SK-N-SH (cell line): ENCODE measurements around the gene EIF2B4. TPM values are rescaled to one million over a fixed set of nuclear protein-coding genes. Genes with fewer than 3 reads are reported as not detected.

ENCODE experiments used
- CTCF ChIA-PET: fragments of 300-600, 350-600 bp; formaldehyde crosslinking; extraction: SDS; loops from one replicate; lab custom pipeline; 2021; lab: Yijun Ruan, JAX
- POLR2A ChIA-PET: fragments of 350-600 bp; sonication (Branson Sonifier 250); formaldehyde crosslinking; extraction: SDS; loops from one replicate; lab custom pipeline; 2020; ENCODE audit warnings: antibody characterized with exemption, inconsistent platforms; lab: Yijun Ruan, JAX
- DNase-seq: peaks from one replicate; pipeline ENCODE4 v3.0.0; 2012
- H2AFZ ChIP-seq: fragments of 200-600 bp; sonication (generic); 2 replicates; pipeline ENCODE4 v1.8.1; 2016; ENCODE audit warnings: antibody characterized with exemption, mild to moderate bottlenecking, low read depth
- H3F3A ChIP-seq: fragments of 200-600 bp; sonication (generic); replicated peaks from 2 replicates; pipeline ENCODE3; 2016; ENCODE audit warnings: antibody characterized with exemption, mild to moderate bottlenecking; ENCODE audit not compliant: insufficient read depth
- H3K27ac ChIP-seq, 2 experiments: fragments of 200-500 bp in 1 of 2; fragments of 200-600 bp in 1 of 2; sonication (Bioruptor generic) in 1 of 2; sonication (generic), shearing (Covaris generic) in 1 of 2; 2 replicates each; pipeline versions ENCODE4 v1.5.1 to v1.6.1; 2014 to 2016; ENCODE audit warnings: low read depth in 2 of 2, inconsistent platforms in 1 of 2, low read length in 1 of 2, mild to moderate bottlenecking in 1 of 2, mixed read lengths in 1 of 2
- H3K27me3 ChIP-seq: fragments of 200-600 bp; sonication (generic), shearing (Covaris generic); 2 replicates; pipeline ENCODE4 v1.6.1; 2016; ENCODE audit warnings: mixed run types; ENCODE audit not compliant: insufficient read depth
- H3K36me3 ChIP-seq, 2 experiments: fragments of 200-500 bp in 1 of 2; fragments of 200-600 bp in 1 of 2; sonication (Bioruptor generic) in 1 of 2; sonication (generic) in 1 of 2; replicated peaks in 1 of 2; 2 replicates each; pipeline versions ENCODE3 to v1.5.1; 2014 to 2016; ENCODE audit warnings: low read length in 1 of 2, mild to moderate bottlenecking in 1 of 2; ENCODE audit not compliant: insufficient read depth in 2 of 2, control insufficient read depth in 1 of 2
- H3K4me1 ChIP-seq, 2 experiments: fragments of 200-500 bp in 1 of 2; fragments of 200-600 bp in 1 of 2; sonication (Bioruptor generic) in 1 of 2; sonication (generic), shearing (Covaris generic) in 1 of 2; 2 replicates each; pipeline versions ENCODE4 v1.5.1 to v1.6.1; 2014 to 2016; ENCODE audit warnings: low read depth in 1 of 2, low read length in 1 of 2, mixed run types in 1 of 2; ENCODE audit not compliant: insufficient read depth in 2 of 2, control insufficient read depth in 1 of 2
- H3K4me2 ChIP-seq: fragments of 200-600 bp; sonication (generic), shearing (Covaris generic); 2 replicates; pipeline ENCODE4 v1.6.1; 2017; ENCODE audit warnings: mixed run types
- H3K4me3 ChIP-seq, 2 experiments: fragments of 200-500 bp in 1 of 2; fragments of 200-600 bp in 1 of 2; sonication (Bioruptor generic) in 1 of 2; sonication (generic), shearing (Covaris generic) in 1 of 2; 2 replicates each; pipeline versions ENCODE4 v1.5.1 to v1.8.1; 2014 to 2016; ENCODE audit warnings: low read depth in 2 of 2, inconsistent platforms in 1 of 2, low read length in 1 of 2, mild to moderate bottlenecking in 1 of 2, mixed read lengths in 1 of 2, moderate library complexity in 1 of 2
- H3K79me2 ChIP-seq: fragments of 200-600 bp; sonication (generic); 2 replicates; pipeline ENCODE4 v1.8.1; 2017; ENCODE audit warnings: mild to moderate bottlenecking; ENCODE audit not compliant: insufficient read depth
- H3K9ac ChIP-seq: fragments of 200-600 bp; sonication (generic); 2 replicates; pipeline ENCODE4 v1.6.1; 2017; ENCODE audit warnings: mixed run types
- H3K9me2 ChIP-seq: fragments of 200-600 bp; sonication (generic); 2 replicates; pipeline ENCODE4 v1.6.1; 2017; ENCODE audit warnings: mixed run types
- H3K9me3 ChIP-seq: fragments of 200-600 bp; sonication (generic); 2 replicates; pipeline ENCODE4 v1.6.1; 2017; ENCODE audit warnings: mixed run types, mild to moderate bottlenecking, moderate library complexity
- H4K20me1 ChIP-seq: fragments of 200-600 bp; sonication (generic); 2 replicates; pipeline ENCODE4 v1.6.1; 2017; ENCODE audit warnings: mild to moderate bottlenecking, mixed run types; ENCODE audit not compliant: insufficient read depth
- CHD2 ChIP-seq: fragments of 150-350 bp; IDR thresholded peaks from 2 replicates; pipeline ENCODE4 v1.6.1; 2018; ENCODE audit warnings: low read length; ENCODE audit not compliant: partially characterized antibody
- ELF1 ChIP-seq: IDR thresholded peaks from 2 replicates; pipeline ENCODE4 v1.4.0; 2012
- FOXJ3 ChIP-seq: sonication (generic); formaldehyde crosslinking; IDR thresholded peaks from 2 replicates; pipeline ENCODE4 v1.5.1; 2020; ENCODE audit warnings: mild to moderate bottlenecking, missing genetic modification reagents
- GABPA ChIP-seq: IDR thresholded peaks from 2 replicates; pipeline ENCODE4 v1.4.0; 2012; ENCODE audit warnings: low read depth, mild to moderate bottlenecking
- IRF3 ChIP-seq: fragments of 150-350 bp; IDR thresholded peaks from 2 replicates; pipeline ENCODE4 v1.6.1; 2016; ENCODE audit warnings: mild to moderate bottlenecking, low read depth, low read length
- JUND ChIP-seq: IDR thresholded peaks from 2 replicates; pipeline ENCODE4 v1.4.0; 2012
- MAX ChIP-seq: IDR thresholded peaks from 2 replicates; pipeline ENCODE4 v1.4.0; 2012; ENCODE audit warnings: low read depth
- POLR2AphosphoS5 ChIP-seq: IDR thresholded peaks from 2 replicates; pipeline ENCODE4 v1.6.1; 2012; ENCODE audit warnings: low read depth, low read length
- REST ChIP-seq: IDR thresholded peaks from 2 replicates; pipeline ENCODE4 v1.6.1; 2012; ENCODE audit warnings: mild to moderate bottlenecking, low read depth, low read length, moderate library complexity
- SIN3A ChIP-seq: IDR thresholded peaks from 2 replicates; pipeline ENCODE4 v1.6.1; 2012; ENCODE audit warnings: low read depth, mild to moderate bottlenecking, low read length, moderate library complexity, borderline replicate concordance
- TAF1 ChIP-seq: IDR thresholded peaks from 2 replicates; pipeline ENCODE4 v1.6.1; 2012; ENCODE audit warnings: low read depth, mild to moderate bottlenecking, low read length, moderate library complexity, borderline replicate concordance
- TCF12 ChIP-seq: IDR thresholded peaks from 2 replicates; pipeline ENCODE4 v1.4.0; 2012
- USF2 ChIP-seq: fragments of 150-350 bp; IDR thresholded peaks from 2 replicates; pipeline ENCODE4 v1.6.1; 2017; ENCODE audit warnings: antibody characterized with exemption, low read length, low read depth, borderline replicate concordance
- WGBS: methylation state at CpG from one replicate; pipeline ENCODE4 v1.1.6; 2017; ENCODE audit warnings: low lambda C conversion rate; 5-methylcytosine and 5-hydroxymethylcytosine counted together
- polyA plus RNA-seq, 3 experiments: library from polyadenylated mRNA; depleted of rRNA; stranded (reverse); fragments of >200 nt; gene quantifications; 2 replicates each; pipeline ENCODE4 v1.2.3, GENCODE V29; 2012

EIF2B4 gene
- polyA plus RNA-seq, 1 of the 3 experiments (the other 2 are of a cell fraction) = 51.7 TPM

GRCh38 chr2:27323596-27324285 is 46.4 kb downstream of the EIF2B4 start:
- TF ChIP-seq USF2 = no peak
- peak; percentile 44; the same call in 1 of the 2 replicates for TF ChIP-seq SIN3A
- TF ChIP-seq FOXJ3 (CRISPR knock-in tag) = no peak
- TF ChIP-seq ELF1 = no peak
- no peak for TF ChIP-seq IRF3
- Histone ChIP-seq H3K27me3 (no peaks in the 10 kb centered on the region), H3K27ac (peak overlapping the region; percentile 90 to 98), H3K9me2 (no peaks in the 10 kb centered on the region), H3K79me2 (peaks cover 28% of the 10 kb centered on the region; the same call in 1 of the 2 replicates), H2AFZ (peak overlapping the region; percentile 68), H3K4me2 (peak overlapping the region; percentile 93), H3F3A (peaks cover 13% of the 10 kb centered on the region), H3K4me1 (peaks cover 9 to 23% of the 10 kb centered on the region in 2 experiments; a peak in 3 of 4 replicates), H3K36me3 (peaks cover 9 to 30% of the 10 kb centered on the region in 2 experiments), H4K20me1 (no peaks in the 10 kb centered on the region), H3K9ac (peak overlapping the region; percentile 90), H3K9me3 (no peaks in the 10 kb centered on the region), H3K4me3 (peak overlapping the region; percentile 76 to 93)
- WGBS = 12% methylated on average over 5 of the region's 5 CpGs
- ChIA-PET POLR2A (interaction anchor here (0.7 to 2.8 kb wide), 8 partner anchors 8 to 86 kb away, joined by 3 to 16 read pairs (median 5); partner anchors contain the start of genes EIF2B4, GTF3C2 and PPM1G), CTCF (interaction anchor here (0.6 to 2.8 kb wide), 9 partner anchors 15 to 273 kb away, joined by 3 to 13 read pairs (median 3); partner anchors contain the start of genes EIF2B4 and UCN)
- DNase-seq = no peak

- Histone ChIP-seq H3K9ac (peak within 1 kb of the TSS; percentile 90), H3K4me3 (peak within 1 kb of the TSS; percentile 76 to 93), H3K9me3 (no peaks in the 10 kb centered on the region), H3K79me2 (peaks cover 28% of the 10 kb centered on the region; the same call in 1 of the 2 replicates), H3K4me2 (peak within 1 kb of the TSS; percentile 93), H3K27ac (peak within 1 kb of the TSS; percentile 90 to 98), H3K4me1 (peaks cover 9 to 23% of the 10 kb centered on the region in 2 experiments; a peak in 3 of 4 replicates), H3K27me3 (no peaks in the 10 kb centered on the region), H3F3A (peaks cover 13% of the 10 kb centered on the region), H4K20me1 (no peaks in the 10 kb centered on the region), H2AFZ (peak within 1 kb of the TSS; percentile 68), H3K36me3 (peaks cover 3 to 22% of the 10 kb centered on the region in 2 experiments), H3K9me2 (no peaks in the 10 kb centered on the region)
- CTCF ChIA-PET = interaction anchor here (0.6 to 2.8 kb wide), 11 partner anchors 9 to 274 kb away, joined by 3 to 27 read pairs (median 4); partner anchors contain the start of gene EIF2B4
- POLR2A ChIA-PET = interaction anchor here (0.6 to 2.8 kb wide), 17 partner anchors 8 to 252 kb away, joined by 3 to 16 read pairs (median 5); partner anchors contain the start of genes EIF2B4, GTF3C2, NRBP1 and OST4
- 1% methylated on average over 29 of the region's 39 CpGs for WGBS
- DNase-seq = peak; percentile 98
- TF ChIP-seq IRF3 (no peak), JUND (peak; percentile 3), CHD2 (peak; percentile 88), FOXJ3 (CRISPR knock-in tag) (no peak), MAX (peak; percentile 98), TAF1 (peak; percentile 92), POLR2AphosphoS5 (peak; percentile 99), REST (no peak), GABPA (peak; percentile 94), TCF12 (peak; percentile 16; the same call in 1 of the 2 replicates)
Observed at GRCh38 chr2:27322766-27323595, 47.2 kb downstream of the EIF2B4 start, which contains the start of gene MPV17. TSS of gene MPV17 (minus strand) at chr2:27323097. CDS start at chr2:27322517, 580 bp downstream.
